IPS DF 6.9 (cell line): ENCODE data around the gene RSPO3.
"Not testable (repeated sequence)": the region's sequence is repeated elsewhere in the genome, so short reads cannot be mapped to it uniquely, and the experiment has no call there.

Experiments used
- DNase-seq: peaks from one replicate; pipeline ENCODE4 v3.0.0-alpha.2; 2013; ENCODE audit warnings: low read depth, low spot score
- H3K27ac ChIP-seq: one replicate; pipeline ENCODE4 v1.5.1; 2013; ENCODE audit warnings: low read length, control low read depth
- H3K27me3 ChIP-seq: 2 replicates; pipeline ENCODE4 v1.6.1; 2013; ENCODE audit warnings: mild to moderate bottlenecking, low read length; ENCODE audit not compliant: control insufficient read depth, insufficient read depth
- H3K36me3 ChIP-seq: 2 replicates; pipeline ENCODE4 v1.6.1; 2013; ENCODE audit warnings: low read length; ENCODE audit not compliant: control insufficient read depth, insufficient read depth
- H3K4me1 ChIP-seq: 2 replicates; pipeline ENCODE4 v1.6.1; 2013; ENCODE audit warnings: low read length; ENCODE audit not compliant: control insufficient read depth, insufficient read depth
- H3K4me3 ChIP-seq: 2 replicates; pipeline ENCODE4 v1.5.1; 2013; ENCODE audit warnings: mild to moderate bottlenecking, low read length
- H3K9me3 ChIP-seq: 2 replicates; pipeline ENCODE4 v1.6.1; 2013; ENCODE audit warnings: low read length, inconsistent platforms; ENCODE audit not compliant: control insufficient read depth, insufficient read depth
- WGBS: extraction: QIAGEN DNeasy Blood & Tissue Kit; methylation state at CpG from one replicate; pipeline ENCODE4 v1.1.7; 2013; ENCODE audit warnings: mixed read lengths, missing lambda C conversion rate; ENCODE audit not compliant: insufficient read length, insufficient coverage; 5-methylcytosine and 5-hydroxymethylcytosine counted together

RSPO3 gene

DNA sequence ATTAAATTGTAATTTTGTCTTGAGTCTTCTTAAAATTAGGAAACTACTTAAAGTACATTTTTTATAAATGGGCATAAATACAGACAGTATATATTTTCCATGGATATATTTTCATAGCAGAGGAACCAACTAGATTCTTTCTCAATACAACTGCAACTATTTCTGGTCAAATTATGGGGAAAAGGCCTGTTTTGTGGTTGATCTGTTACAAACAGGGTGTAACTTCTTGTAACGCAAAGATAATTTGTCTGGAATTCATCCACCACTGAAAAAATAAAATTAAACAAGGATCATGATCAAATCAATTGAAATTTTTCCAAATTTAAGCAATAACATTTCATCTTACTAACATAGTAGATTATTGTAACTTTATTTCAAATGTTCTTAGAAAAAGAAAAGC is 81.0 kb downstream of the RSPO3 start:
- H3K4me1 ChIP-seq: no peaks in the 10 kb centered on the region
- no CpG with 5 or more reads among the region's 1 CpG for WGBS
- H3K27me3 ChIP-seq: no peaks in the 10 kb centered on the region
- H3K4me3 ChIP-seq: no peak overlapping the region
- no peak for DNase-seq
- H3K27ac ChIP-seq: no peak overlapping the region
- no peaks in the 10 kb centered on the region for H3K36me3 ChIP-seq
- no peaks in the 10 kb centered on the region for H3K9me3 ChIP-seq

DNA sequence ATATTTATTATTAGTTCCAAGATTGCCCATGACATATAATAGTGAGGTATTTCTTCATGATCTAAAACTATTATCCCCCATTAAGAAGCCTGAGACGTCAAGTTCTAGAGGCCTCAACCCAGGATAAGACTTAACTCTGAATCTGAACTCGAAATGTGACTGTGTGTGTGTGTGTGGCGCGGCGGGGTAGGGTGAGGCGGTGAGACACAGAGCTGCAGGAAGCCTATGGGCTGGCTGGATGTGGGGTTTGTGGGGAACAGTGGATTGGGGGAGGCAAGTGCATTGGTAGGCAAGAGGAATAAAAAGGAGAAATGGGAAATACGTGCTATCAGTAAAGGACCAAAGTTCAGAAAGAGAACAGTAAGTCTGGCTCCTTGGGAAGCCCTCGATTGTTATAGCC is 81.6 kb downstream of the RSPO3 start:
- Histone ChIP-seq H3K9me3 (no peaks in the 10 kb centered on the region), H3K4me1 (no peaks in the 10 kb centered on the region), H3K4me3 (no peak overlapping the region), H3K27me3 (no peaks in the 10 kb centered on the region), H3K36me3 (no peaks in the 10 kb centered on the region), H3K27ac (no peak overlapping the region)
- DNase-seq: no peak
- no CpG with 5 or more reads among the region's 8 CpGs for WGBS

DNA sequence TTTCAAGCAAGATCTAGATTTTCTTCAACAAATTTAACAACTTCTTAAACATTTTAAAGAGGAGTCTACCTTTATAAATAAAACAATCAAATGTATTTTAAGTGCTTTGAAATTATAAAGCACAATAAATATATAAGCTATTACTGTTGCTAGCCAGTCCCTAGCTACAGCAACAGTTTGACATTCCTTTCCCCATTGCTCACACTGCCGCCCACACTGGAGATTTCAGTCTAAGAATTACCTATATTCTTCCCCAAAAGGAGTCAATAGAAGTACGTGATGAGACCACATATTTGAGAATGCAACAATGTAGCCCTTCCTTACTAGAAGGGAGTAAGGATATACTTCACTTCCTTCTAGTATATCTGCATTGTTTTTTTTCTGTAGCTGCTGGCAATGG is 82.8 kb downstream of the RSPO3 start:
- Histone ChIP-seq H3K36me3 (no peaks in the 10 kb centered on the region), H3K4me1 (no peaks in the 10 kb centered on the region), H3K9me3 (no peaks in the 10 kb centered on the region), H3K27me3 (no peaks in the 10 kb centered on the region), H3K27ac (no peak overlapping the region), H3K4me3 (no peak overlapping the region)
- WGBS: no CpG with 5 or more reads among the region's 2 CpGs
- DNase-seq: no peak

DNA sequence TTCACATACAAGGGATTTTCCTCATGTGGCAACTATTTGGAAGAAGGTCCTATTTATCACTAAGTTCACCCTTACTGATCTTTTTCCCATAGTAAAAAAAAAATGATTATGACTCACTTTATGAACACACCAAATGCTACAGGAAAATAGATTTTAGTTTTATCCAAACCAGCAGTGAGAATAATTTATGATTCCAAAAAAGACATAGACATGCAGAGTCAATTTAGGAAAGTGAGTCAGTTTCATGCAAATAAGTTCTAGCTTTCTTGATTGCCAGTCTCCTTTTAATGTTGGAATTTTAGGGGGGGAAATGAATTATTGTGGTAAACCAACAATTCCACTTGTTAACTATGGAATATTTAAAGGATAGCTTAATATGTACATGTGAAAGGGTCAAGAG is 84.2 kb downstream of the RSPO3 start:
- H3K36me3 ChIP-seq: no peaks in the 10 kb centered on the region
- no peaks in the 10 kb centered on the region for H3K9me3 ChIP-seq
- no peaks in the 10 kb centered on the region for H3K4me1 ChIP-seq
- H3K4me3 ChIP-seq: no peak overlapping the region
- no peaks in the 10 kb centered on the region for H3K27me3 ChIP-seq
- no peak overlapping the region for H3K27ac ChIP-seq
- DNase-seq: no peak

DNA sequence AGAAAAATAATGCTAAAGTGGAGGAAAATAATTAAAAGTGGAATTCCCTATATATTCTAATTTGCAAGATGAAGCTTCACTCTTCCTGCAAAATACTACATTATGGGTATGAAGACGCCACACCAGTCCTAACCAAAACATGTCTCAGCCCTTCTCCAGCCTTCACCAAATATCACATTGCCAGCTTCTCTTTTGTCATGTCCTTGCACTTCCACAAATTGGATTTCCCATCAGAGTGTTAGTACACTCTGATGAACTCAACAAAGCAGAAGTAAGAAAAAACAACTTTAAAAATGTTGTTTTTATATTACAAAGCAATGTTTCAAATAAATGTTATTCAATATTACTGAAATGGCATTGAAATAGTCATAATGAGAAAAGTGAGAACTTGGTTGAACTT is 85.8 kb downstream of the RSPO3 start:
- H3K4me3 ChIP-seq: no peak overlapping the region
- no peaks in the 10 kb centered on the region for H3K27me3 ChIP-seq
- WGBS: no CpG with 5 or more reads among the region's 1 CpG
- no peaks in the 10 kb centered on the region for H3K4me1 ChIP-seq
- H3K36me3 ChIP-seq: no peaks in the 10 kb centered on the region
- DNase-seq: no peak
- H3K27ac ChIP-seq: no peak overlapping the region
- no peaks in the 10 kb centered on the region for H3K9me3 ChIP-seq

DNA sequence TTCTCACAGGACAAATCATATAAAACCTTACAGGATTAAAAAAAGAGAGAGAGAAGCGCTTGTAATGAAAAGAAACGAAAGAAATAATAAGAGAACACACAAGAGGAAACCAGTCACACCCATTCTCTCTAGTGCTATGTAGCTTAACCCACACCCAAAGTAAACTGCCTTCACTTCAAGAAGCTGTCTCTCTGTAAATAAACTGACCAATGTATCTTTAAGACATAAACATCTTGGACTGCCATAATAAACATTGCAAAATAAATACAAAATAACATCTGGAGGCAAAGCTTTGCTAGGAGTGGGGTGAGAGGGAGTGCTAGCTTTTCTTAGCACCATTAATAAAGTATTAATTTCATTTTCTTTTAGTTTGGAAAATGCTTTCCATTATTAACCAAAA is 86.6 kb downstream of the RSPO3 start:
- no peak overlapping the region for H3K27ac ChIP-seq
- no peaks in the 10 kb centered on the region for H3K27me3 ChIP-seq
- no peak overlapping the region for H3K4me3 ChIP-seq
- DNase-seq: no peak
- no peaks in the 10 kb centered on the region for H3K4me1 ChIP-seq
- H3K36me3 ChIP-seq: no peaks in the 10 kb centered on the region
- no peaks in the 10 kb centered on the region for H3K9me3 ChIP-seq
- no CpG with 5 or more reads among the region's 2 CpGs for WGBS

DNA sequence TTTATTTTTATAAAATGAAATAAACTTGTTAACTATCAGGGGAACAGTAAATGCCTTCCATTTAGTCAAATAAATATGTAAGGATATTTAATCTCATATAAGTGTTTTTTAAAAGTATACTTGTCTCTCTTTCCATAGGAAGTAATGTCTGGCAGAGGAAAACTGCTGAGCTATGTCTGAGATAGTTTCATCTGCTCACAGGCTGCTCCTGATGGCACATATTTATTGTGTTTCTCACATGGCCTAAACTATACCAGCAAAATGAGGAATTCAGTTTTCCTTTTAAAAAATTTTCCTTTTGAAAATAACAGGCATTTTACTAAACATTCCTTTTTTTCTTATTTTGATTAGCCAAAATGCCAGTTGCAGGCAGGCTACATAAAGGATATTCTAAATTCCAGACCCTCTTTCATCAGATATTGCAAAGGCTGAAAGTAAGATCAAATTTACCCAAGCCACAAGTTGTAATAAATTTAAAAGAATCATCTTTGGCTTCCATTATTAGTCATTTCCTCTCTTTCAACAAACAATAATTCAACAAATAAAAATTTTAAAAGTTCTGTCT is 88.1 kb downstream of the RSPO3 start:
- no peaks in the 10 kb centered on the region for H3K36me3 ChIP-seq
- no peaks in the 10 kb centered on the region for H3K9me3 ChIP-seq
- no peak for DNase-seq
- H3K4me1 ChIP-seq: no peaks in the 10 kb centered on the region
- no peaks in the 10 kb centered on the region for H3K27me3 ChIP-seq
- no peak overlapping the region for H3K4me3 ChIP-seq
- no peak overlapping the region for H3K27ac ChIP-seq

DNA sequence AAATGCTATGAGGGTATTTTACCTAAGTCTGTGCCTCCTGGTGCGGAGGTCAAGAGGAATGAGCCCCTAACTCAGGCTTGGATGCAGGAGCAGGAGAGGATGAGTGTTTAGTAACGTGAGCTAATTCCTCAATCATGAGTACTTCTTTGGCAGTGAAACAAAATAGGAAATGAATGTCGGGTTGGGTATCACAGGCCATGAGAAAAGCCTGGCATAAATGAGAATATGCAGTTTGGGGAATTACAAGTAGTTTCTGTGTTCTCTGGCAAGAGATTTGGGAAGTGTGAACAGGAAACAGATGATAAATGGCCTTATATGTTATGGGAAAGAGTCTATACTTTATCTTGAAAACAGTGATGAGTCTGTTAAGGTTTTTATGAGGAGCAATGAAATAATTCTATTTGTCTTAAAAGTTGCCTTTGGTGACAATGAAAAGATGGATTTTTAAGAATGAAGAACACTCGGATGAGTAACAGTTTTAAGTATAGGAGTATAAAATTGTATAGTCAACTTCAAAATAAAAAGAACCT is 89.2 kb downstream of the RSPO3 start:
- no peaks in the 10 kb centered on the region for H3K27me3 ChIP-seq
- WGBS: 100% methylated on average over 1 of the region's 4 CpGs
- H3K4me1 ChIP-seq: no peaks in the 10 kb centered on the region
- no peaks in the 10 kb centered on the region for H3K36me3 ChIP-seq
- DNase-seq: no peak
- H3K9me3 ChIP-seq: no peaks in the 10 kb centered on the region
- H3K27ac ChIP-seq: no peak overlapping the region
- no peak overlapping the region for H3K4me3 ChIP-seq

DNA sequence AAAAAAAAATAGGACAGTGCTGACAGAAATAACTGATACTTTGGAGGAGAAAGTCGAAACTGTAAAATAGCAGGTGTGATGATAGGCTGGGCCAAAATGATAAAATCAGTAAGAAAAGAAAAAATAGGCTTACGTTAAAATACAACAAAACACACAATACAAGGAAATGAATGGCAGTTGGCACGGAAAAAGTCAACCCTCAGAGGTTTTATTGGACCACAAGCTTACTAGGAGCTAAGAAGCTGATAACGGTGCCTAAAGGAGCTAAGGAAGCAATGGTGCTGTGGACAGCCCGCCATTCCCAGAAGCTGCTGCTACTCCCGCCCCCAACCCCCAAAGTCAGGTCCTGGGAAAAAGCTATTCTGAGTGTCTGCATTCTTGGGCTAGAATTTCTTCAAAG is 92.3 kb downstream of the RSPO3 start:
- Histone ChIP-seq H3K27me3 (no peaks in the 10 kb centered on the region), H3K4me3 (no peak overlapping the region), H3K4me1 (no peaks in the 10 kb centered on the region), H3K27ac (no peak overlapping the region), H3K9me3 (no peaks in the 10 kb centered on the region), H3K36me3 (no peaks in the 10 kb centered on the region)
- no peak for DNase-seq
- no CpG with 5 or more reads among the region's 6 CpGs for WGBS

DNA sequence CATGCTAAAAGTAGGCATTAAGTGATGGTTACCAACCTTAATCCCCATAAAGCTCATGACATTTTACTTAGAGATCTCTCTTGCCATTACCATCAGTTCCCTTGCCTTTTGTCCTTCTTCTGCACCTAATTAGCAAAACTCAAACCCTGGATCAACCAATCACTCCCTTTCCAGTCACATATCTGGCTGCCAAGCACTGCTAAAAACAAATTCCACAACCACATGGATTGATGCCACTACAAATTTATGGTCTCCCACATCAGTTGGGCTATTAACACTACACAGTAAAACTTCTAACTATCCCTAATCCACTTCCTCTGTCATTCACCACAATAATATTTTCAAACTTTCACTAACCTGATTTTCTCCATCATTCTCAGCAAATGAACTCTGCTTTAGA is 93.9 kb downstream of the RSPO3 start:
- Histone ChIP-seq H3K4me1 (no peaks in the 10 kb centered on the region), H3K27me3 (no peaks in the 10 kb centered on the region), H3K27ac (no peak overlapping the region), H3K36me3 (no peaks in the 10 kb centered on the region), H3K9me3 (no peaks in the 10 kb centered on the region), H3K4me3 (no peak overlapping the region)
- no peak for DNase-seq

DNA sequence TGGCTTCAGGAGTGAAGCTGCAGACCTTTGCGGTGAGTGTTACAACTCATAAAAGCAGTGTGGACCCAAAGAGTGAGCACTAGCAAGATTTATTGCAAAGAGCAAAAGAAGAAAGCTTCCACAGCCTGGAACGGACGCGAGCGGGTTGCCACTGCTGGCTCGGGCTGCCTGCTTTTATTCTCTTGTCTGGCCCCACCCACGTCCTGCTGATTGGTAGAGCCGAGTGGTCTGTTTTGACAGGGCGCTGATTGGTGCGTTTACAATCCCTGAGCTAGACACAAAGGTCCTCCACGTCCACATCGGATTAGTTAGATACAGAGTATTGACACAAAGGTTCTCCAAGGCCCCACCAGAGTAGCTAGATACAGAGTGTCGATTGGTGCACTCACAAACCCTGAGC is 95.6 kb downstream of the RSPO3 start:
- DNase-seq, H3K27me3 ChIP-seq, H3K36me3 ChIP-seq, H3K4me3 ChIP-seq, H3K9me3 ChIP-seq, H3K4me1 ChIP-seq, H3K27ac ChIP-seq: not testable (repeated sequence)
- no CpG with 5 or more reads among the region's 13 CpGs for WGBS
